ENCODE results near the gene RAMP2.
"Not testable (repeated sequence)": the region's sequence is repeated elsewhere in the genome, so short reads cannot be mapped to it uniquely, and the experiment has no call there.

RAMP2 gene

DNA sequence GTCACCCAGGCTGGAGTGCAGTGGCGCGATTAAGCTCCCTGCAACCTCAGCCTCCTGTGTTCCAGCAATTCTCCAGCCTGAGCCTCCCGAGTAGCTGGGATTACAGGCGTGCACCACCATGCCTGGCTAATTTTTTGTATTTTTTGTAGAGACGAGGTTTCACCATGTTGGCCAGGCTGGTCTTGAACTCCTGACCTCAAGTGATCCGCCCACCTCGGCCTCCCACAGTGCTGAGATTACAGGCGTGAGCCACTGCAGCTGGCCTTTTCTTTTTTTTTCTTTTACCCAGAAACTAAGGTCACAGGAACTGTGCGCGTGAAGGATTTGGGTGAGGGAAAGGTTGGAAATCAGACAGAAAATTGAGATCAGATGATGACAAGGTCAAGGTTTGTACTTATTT lies 8.9 kb downstream of the RAMP2 start:
- DNase-seq, result not testable (repeated sequence)

- DNase-seq, result no peak
Observed at GRCh38 chr17:42772945-42773289, 11.9 kb downstream of the RAMP2 start.

GRCh38 chr17:42773290-42774035 lies 12.4 kb downstream of the RAMP2 start, which contains the start of gene VPS25:
Gene VPS25 (plus strand): TSS chr17:42773449. CDS start chr17:42773476, 27 bp downstream.
- peak; percentile 82 for DNase-seq

- DNase-seq, result no peak
Observed at GRCh38 chr17:42774066-42774745, 13.2 kb downstream of the RAMP2 start.

DNA sequence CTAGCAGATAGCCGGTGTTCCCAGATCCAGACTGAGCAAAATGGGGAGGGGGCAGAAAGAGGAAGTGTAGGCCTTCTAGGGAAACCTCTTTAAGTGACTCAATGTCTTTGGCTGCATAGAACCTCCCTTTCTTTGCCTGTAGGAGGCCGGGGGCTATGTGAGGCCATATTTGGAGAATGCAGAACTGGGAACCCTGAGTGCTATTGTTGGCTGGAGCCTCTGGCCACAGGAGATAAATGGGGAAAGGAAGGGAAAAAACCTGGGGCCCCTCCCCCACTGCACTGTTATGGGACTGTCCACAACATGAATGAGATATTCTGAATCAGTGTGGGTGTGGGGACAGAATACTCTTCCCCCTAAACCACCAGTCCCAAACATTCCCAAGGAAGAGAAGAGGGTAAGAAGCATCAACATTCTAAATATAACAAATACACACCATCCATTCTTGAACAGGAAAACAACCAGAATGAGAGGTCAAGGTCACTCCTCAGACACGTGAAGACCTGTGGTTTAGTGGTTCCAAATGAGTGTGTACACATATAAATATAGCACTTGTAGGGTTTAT lies 14.6 kb downstream of the RAMP2 start:
- DNase-seq, result peak; percentile 96

DNA sequence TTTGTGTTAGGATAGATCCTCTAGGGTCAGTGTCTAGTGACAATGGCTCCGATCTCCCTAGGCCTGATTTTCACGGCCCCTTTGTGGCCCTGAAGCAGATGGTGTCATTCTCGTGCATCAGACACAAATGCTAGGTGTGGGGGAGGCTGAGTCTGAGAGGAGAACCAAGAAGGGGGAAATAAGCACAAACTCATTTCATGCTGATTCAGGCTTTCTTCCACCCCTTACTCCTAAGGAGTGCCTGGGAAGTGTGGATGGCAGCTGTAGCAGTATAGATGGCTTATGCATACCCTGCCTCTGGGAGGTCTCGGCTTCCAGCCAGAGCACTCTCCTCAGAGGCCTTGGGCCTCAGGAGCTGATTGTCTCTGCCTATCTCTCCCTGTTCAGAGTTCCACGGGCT lies 17.5 kb downstream of the RAMP2 start:
- no peak for DNase-seq

GRCh38 chr17:42779304-42779935 lies 18.4 kb downstream of the RAMP2 start:
- no peak for DNase-seq

- DNase-seq, result no peak
Observed at GRCh38 chr17:42779936-42780850, 19.2 kb downstream of the RAMP2 start, which contains the start of gene WNK4. Gene WNK4 (plus strand): TSS chr17:42780610. CDS start chr17:42780699, 89 bp downstream.

- DNase-seq, result no peak
Observed at GRCh38 chr17:42780851-42781638, 20.0 kb downstream of the RAMP2 start.

GRCh38 chr17:42781639-42782165 lies 20.7 kb downstream of the RAMP2 start:
- no peak for DNase-seq

GRCh38 chr17:42782166-42783061 lies 21.4 kb downstream of the RAMP2 start:
- DNase-seq, result no peak

- no peak for DNase-seq
Observed at GRCh38 chr17:42783062-42783790, 22.2 kb downstream of the RAMP2 start.

- DNase-seq, result no peak
Observed at GRCh38 chr17:42783791-42784138, 22.7 kb downstream of the RAMP2 start.

DNA sequence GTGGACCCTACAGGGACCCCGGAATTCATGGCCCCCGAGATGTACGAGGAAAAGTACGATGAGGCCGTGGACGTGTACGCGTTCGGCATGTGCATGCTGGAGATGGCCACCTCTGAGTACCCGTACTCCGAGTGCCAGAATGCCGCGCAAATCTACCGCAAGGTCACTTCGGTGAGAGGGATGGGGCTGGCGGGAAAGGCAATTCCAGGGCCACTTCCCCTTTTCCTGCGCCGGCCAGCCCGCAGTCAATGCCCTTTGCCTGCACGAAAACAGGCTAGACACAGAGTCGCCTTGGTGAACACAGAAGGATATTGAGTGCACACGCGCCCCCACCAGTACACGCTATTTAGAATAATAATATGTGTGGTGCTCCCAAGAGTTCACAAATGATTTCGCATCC lies 23.4 kb downstream of the RAMP2 start:
- peak; percentile 50 for DNase-seq

DNA sequence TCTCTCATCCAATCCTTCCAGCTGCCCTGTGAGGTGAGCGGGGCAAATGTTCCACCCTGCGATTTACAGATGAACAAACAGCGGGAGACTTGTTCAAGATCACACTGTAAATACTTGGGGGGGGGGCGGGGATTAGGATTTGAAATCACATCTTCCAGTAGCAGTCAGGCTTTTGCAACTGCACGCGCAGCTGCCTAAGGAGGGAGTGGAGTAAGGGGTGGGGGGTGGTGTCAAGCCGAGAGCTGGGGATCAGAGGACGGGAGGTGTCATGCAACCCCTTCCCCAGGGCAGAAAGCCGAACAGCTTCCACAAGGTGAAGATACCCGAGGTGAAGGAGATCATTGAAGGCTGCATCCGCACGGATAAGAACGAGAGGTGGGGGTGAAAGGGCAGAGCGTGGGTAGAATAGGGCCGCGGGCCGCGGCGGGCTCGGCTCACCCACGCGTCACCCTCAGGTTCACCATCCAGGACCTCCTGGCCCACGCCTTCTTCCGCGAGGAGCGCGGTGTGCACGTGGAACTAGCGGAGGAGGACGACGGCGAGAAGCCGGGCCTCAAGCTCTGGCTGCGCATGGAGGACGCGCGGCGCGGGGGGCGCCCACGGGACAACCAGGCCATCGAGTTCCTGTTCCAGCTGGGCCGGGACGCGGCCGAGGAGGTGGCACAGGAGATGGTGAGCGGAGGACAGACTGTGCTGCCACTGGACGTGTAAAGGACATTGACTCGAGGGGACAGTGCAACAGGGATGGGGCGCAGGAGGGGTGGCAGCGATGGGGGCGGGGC lies 24.0 kb downstream of the RAMP2 start:
- no peak for DNase-seq

DNA sequence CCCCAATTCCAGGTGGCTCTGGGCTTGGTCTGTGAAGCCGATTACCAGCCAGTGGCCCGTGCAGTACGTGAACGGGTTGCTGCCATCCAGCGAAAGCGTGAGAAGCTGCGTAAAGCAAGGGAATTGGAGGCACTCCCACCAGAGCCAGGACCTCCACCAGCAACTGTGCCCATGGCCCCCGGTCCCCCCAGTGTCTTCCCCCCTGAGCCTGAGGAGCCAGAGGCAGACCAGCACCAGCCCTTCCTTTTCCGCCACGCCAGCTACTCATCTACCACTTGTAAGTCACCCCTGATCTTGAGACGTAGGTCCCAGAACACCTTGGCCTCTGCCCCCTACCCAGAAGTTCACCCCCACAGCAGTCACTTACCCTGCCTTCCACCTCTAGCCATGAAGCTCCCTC lies 26.2 kb downstream of the RAMP2 start:
- DNase-seq, result no peak

- no peak for DNase-seq
Observed at GRCh38 chr17:42791948-42792347, 30.9 kb downstream of the RAMP2 start.

- no peak for DNase-seq
Observed at GRCh38 chr17:42792545-42792944, 31.5 kb downstream of the RAMP2 start.

DNA sequence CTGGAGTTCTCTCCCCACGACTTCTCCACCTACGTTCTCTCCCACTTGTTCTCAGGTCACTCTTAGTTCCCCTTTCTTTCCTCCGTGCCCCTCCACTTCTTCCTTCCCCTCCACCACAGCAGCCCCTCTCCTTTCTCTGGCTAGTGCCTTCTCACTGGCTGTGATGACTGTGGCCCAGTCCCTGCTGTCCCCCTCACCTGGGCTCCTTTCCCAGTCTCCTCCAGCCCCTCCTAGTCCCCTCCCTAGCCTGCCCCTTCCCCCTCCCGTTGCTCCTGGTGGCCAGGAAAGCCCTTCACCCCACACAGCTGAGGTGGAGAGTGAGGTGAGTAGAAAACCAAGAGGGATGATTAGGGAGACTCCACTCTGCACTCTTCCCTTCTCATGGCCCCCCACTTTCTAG lies 34.0 kb downstream of the RAMP2 start:
- DNase-seq, result no peak

All from MV-4-11 (cell line).